A549 (cell line): Measurements from ENCODE around the gene GLCE.
A peak's percentile ranks its signal among the peaks of the same experiment; 100 is the strongest.

Experiments used
- CEBPB ChIP-seq, 2 experiments: fragments of >200 bp in 1 of 2; sonication (Bioruptor Twin) in 1 of 2; formaldehyde crosslinking in 1 of 2; IDR thresholded peaks; 2 replicates each; pipeline ENCODE4 v1.6.1; 2012 to 2016
- HDAC2 ChIP-seq: fragments of 200-600 bp; sonication (generic); IDR thresholded peaks from 2 replicates; pipeline ENCODE4 v1.6.1; 2016
- SMC3 ChIP-seq: fragments of >200 bp; sonication (Bioruptor Twin); formaldehyde crosslinking; IDR thresholded peaks from 3 replicates; pipeline ENCODE4 v1.6.1; 2018; ENCODE audit warnings: inconsistent platforms

- TF ChIP-seq SMC3 (peak; percentile 93), HDAC2 (no peak), CEBPB (IDR thresholded peaks at IDR 0.05) (no peak)
Observed at GRCh38 chr15:69265347-69265955, 105.0 kb downstream of the GLCE start.
